ENCODE measurements around the gene ITGA3.

ITGA3 gene

DNA sequence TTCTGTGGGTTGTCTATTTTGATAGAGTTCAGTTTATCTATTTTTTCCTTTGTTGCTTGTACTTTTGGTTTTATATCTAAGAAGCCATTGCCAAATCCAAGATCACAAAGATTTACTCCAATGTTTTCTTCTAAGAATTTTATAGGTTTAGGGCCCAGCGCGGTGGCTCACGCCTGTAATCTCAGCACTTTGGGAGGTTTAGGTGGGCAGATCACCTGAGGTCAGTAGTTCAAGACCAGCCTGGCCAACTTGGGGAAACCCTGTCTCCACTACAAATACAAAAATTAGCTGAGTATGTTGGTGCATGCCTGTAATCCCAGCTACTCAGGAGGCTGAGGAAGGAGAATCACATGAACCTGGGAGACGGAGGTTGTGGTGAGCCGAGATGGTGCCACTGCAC, 13.7 kb upstream of the ITGA3 start:
- FAIRE-seq (no peak), DNase-seq (ENCODE audit: insufficient read length, low spot score) (no peak)
- TF ChIP-seq POLR2A (IDR thresholded peaks at IDR 0.05; ENCODE audit: low read depth, low read length): no peak

DNA sequence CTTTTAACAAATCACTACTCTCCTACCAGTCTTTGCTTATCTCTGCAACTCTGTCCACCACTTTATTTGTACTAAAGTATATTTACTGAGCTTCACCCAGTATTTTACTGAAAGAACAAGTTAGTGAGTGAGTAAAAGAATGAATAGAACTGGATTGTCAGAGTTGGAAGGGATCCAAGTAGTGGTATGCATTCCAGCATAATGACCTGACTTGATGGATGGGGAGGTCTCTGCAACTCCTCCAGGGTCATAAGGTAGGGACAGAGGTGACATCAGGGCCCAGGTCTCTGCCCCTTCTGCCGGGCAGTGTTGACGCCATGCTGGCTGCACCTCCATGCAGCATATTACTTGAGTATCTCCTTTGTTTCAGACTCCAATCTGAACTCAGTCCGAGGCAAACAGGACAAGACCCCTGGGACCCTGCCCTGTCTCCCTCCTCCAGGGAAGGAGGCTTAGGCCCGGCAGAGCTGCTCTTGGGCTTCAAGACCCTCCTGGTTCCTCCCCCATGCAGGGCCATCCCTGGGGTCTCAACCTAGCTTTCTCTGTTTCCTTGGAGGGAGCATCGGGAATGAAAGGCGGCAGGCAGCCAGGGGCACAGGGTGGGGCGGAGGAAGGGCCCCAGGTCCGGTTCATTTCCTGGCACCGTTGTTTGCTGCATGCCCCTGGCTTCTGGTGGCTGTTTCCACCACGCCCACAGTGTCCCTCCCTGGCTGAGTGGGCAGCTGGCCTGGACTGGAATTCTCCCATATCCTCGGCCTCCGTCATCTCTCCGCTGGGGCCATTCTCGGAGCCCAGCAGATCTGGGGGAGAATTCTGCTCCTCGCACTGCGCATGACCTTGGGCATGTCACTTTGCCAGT, 12.4 kb upstream of the ITGA3 start:
- FAIRE-seq (no peak), DNase-seq (ENCODE audit: insufficient read length, low spot score) (no peak)
- no peak for TF ChIP-seq POLR2A (IDR thresholded peaks at IDR 0.05; ENCODE audit: low read depth, low read length)

DNA sequence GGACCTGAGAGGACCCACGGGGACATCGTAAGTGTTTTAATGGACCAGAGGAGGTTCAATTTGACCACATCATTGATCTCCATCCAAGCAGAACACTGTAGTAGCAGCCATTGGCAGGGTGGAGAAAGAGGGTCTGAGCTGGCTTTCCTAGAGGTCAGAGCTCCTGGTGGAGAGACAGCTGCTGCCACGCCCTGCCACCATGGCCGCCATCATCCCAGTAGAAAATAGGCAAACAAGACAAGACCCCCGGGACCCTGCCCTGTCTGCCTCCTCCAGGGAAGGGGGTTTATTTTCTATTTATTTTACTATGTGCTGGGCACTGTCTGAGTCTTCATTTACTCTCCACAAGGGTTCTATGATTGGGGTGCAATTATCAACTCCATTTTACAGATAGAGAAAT, 11.4 kb upstream of the ITGA3 start:
- FAIRE-seq (no peak), DNase-seq (ENCODE audit: insufficient read length, low spot score) (no peak)
- no peak for TF ChIP-seq POLR2A (IDR thresholded peaks at IDR 0.05; ENCODE audit: low read depth, low read length)

DNA sequence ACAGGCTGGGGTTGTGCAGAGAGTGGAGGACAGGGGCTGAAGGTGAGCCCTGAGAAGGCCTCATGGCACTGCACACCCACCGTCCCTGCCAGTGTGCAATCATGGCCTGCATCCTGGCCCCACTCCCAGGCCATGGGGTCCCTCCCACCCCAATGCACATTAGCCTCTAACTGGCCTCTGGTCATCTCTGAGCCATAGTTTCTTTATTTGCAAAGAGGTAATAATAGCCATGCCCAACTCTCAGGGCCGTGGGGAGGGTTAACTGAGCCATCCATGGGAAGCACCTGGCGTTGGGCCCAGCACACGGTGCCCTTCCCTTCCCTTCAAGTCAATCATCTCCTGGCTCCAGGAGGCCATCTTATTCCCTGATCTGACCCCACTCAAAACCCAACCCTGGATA, 10.8 kb upstream of the ITGA3 start:
- no peak for TF ChIP-seq POLR2A (IDR thresholded peaks at IDR 0.05; ENCODE audit: low read depth, low read length)
- FAIRE-seq (no peak), DNase-seq (ENCODE audit: insufficient read length, low spot score) (no peak)

DNA sequence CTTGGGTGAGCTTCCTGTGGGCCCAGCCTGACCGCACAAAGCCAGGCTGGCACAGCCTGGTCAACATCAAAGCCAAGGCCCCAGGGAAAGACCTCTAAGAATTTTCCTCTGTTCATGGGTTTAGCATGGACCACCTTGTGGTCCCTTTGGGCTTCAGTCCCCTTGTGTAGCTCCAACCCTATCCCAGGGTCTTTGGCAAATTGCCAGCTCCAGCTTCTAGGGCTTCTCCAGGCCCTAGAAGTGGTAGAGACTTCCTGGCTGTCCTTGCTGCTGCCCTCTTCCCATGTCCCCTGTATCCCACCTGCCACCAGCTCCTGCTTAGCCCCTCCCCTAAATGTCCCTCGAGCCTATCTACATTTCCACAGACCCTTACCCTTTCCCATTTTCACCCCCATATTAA, 9.7 kb upstream of the ITGA3 start:
- no peak for FAIRE-seq
- no peak for TF ChIP-seq POLR2A (IDR thresholded peaks at IDR 0.05; ENCODE audit: low read depth, low read length)

DNA sequence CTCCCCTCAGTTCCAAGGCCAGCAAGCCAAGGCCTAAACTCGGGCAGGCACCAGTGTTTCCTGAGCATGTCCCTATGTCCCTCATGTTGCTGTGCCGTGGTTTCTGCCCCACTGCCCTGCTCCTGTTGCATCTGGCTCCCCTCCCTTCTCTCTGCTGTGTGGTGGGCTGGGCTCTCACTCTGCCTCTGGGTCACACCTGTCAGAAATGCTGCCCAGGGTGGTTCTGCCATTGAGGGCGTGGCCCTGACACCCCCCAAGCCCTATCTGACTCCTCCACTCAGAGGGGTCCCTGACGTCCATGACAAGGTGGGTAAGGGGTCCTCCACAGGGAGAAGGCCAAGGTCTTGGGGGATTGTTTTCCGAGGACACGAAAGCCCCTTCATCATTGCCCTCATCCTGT, 9.2 kb upstream of the ITGA3 start:
- TF ChIP-seq POLR2A (IDR thresholded peaks at IDR 0.05; ENCODE audit: low read depth, low read length): no peak
- DNase-seq (ENCODE audit: insufficient read length, low spot score): no peak
- FAIRE-seq: no peak

More for the DNA sequence above, 9.7 kb upstream of the ITGA3 start:
- DNase-seq (ENCODE audit: insufficient read length, low spot score): no peak

DNA sequence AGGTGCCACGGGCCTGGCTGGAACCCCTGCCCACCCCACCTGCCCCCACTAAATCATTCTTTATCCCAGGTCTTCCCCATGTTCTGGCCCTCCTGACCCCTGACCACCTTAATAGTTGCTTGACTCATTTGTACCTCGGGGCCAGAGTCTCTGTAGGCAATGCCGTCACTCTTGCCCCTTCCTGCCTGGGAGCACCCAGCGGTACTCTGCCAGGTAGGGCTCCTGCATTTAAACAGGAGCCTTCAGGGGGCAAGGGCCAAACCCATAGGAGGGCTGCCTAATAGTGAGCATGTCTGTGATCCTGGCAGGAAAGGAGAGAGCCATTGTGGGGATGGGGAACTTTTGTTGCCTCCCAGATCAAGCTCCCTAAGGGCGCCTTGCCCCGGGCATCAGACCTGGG, 8.8 kb upstream of the ITGA3 start:
- no peak for FAIRE-seq
- no peak for DNase-seq (ENCODE audit: insufficient read length, low spot score)
- TF ChIP-seq POLR2A (IDR thresholded peaks at IDR 0.05; ENCODE audit: low read depth, low read length): no peak

DNA sequence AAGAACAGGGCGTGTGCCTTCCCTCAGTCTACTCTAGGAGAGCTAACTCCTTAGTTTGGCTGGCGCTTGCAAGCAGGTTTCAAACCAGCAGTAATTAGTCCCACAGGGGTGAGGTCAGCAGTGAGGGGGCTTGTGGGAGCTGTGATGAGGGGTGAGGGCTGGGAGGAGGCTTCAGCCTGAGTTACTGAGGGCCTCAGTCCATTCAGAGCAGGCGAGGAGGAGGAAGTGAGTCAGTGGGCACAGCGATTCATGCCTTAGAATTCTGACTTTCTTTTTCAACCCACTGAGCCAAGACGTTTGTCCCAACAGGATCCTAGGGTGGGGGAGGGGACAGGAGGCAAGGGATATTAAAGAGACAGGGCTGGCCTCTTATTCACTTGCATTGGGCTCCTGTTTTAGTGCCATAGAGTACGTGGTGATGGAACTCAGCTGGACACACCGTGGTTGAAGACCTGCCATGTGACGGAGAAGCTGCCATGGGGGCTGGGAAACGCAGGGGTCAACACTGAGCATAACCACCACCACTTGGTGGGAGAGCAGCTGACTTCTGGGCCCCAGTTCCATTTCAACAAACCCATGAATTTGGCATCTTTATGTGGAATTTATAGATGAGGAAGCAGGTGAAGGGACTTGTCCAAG, 8.3 kb upstream of the ITGA3 start:
- FAIRE-seq (no peak), DNase-seq (ENCODE audit: insufficient read length, low spot score) (peak; percentile 87)
- TF ChIP-seq POLR2A (IDR thresholded peaks at IDR 0.05; ENCODE audit: low read depth, low read length): no peak; the same call in 1 of the 2 replicates

DNA sequence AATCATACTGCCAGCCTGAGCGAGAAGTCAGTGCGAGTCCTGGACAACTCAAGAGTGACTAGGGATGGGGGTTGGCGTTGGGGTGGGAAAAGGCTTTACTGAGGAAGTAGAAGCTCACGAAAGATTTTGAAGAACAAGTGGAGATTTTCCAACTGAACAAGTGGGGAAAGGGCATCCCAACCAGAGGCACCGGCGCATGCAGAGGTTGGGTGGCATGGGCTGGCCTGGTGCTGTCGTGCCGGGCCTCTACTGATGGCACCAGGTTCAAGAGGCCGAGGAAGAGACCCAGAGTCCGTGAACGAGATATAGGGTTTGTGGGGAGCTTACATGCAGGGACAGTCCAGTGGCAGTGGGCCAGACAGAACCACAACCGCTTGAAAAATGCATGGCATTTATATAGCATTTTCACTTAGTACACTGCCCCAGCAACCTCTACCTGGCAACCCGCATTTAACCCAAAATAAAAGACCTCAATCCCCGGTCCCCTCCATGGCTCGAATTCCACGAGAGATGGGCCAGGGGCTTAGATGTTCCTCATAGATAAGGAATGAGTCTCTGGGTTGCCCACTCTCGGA, 7.7 kb upstream of the ITGA3 start:
- no peak for TF ChIP-seq POLR2A (IDR thresholded peaks at IDR 0.05; ENCODE audit: low read depth, low read length)
- no peak for FAIRE-seq
- DNase-seq (ENCODE audit: insufficient read length, low spot score): no peak

DNA sequence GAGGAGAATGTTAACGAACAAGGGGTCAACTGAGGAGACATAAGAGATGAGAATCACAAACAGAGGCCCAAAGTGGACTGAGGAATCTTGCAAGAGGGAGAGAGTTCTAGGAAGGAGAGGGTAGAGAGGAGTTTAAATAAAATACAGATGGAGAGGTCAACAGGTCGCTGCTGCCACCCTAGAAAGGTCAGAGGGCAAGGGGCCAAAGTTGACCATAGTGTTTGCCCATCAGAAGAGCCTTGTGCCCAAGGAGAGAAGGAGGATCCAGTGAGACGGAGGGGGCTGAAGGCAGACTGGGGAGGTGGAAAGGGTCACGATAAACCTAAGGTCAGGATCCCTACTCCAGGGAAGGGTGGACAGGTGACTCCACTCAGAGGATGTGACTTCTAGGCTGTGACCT, 6.9 kb upstream of the ITGA3 start:
- FAIRE-seq (no peak), DNase-seq (ENCODE audit: insufficient read length, low spot score) (no peak)
- no peak for TF ChIP-seq POLR2A (IDR thresholded peaks at IDR 0.05; ENCODE audit: low read depth, low read length)

DNA sequence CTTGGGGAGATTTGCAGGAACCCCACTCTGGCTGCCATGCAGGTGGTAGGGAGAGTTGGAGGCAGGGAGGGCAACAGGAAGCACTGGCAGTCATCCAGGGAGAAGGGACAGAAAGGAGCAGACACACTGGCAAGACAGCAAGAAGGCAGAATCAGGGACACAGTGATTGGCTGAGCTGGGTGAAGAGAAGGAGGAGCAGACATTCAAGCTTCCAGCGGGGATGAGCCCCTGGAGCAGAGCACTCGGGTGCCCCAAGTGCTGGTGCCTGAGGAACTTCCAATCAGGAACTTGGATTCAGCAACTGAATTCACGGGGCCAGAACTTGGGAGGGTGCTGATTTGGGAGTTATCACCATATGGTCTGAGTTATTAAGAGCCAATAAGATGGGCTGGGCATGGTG, 6.3 kb upstream of the ITGA3 start:
- DNase-seq (ENCODE audit: insufficient read length, low spot score) (no peak), FAIRE-seq (no peak)
- no peak for TF ChIP-seq POLR2A (IDR thresholded peaks at IDR 0.05; ENCODE audit: low read depth, low read length)

DNA sequence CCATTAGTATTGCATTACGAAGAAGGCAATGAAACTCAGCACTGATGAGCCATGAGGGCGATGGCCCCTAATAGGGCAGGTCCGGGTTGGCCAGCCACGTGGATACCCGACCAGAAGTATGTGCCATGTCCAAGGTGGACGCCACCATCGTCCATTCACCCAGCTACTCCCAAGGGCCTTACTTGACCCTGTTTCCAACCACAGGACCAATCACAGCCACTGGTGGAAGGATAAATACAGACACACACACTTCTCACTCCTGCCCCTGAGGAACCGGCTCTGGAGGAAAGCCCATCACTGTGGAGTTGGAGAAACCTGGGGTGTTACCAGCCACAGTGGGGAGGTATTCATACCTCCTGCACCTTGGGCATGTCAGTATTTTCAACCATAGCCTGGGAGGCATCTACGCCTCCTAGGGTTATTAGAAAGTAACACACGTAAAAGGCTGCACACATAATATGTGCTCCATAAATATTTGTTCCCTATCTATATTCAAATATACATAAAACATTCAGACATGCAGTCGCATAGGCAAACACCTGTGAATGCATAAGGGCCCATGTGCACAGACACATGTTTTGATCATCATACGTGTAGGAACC, 5.4 kb upstream of the ITGA3 start:
- no peak for TF ChIP-seq POLR2A (IDR thresholded peaks at IDR 0.05; ENCODE audit: low read depth, low read length)
- FAIRE-seq (no peak), DNase-seq (ENCODE audit: insufficient read length, low spot score) (no peak)

DNA sequence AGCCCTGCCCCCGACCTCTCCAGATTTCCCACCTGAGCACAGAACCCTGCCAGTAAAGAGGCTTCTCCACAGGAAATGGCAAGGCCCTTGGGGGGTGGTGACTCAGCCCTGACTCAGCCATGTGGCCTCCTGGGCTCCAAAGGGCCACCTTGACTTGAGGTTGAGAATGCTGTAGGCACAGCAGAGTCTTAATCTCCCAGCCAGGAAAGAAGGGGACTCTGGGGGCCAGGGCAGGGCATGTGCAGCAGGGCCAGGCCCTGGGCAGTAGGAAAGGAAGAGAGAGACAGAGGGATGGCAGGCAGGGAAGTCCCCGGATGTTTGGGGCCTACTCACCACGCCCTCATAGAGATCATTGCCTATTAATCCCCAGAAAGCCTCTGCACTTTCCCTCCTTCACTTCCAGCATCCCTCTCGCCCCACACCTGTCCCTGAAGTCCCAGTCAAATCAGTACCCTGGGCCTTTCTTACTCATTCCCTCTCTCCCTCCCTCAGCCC, 4.8 kb upstream of the ITGA3 start:
- no peak for TF ChIP-seq POLR2A (IDR thresholded peaks at IDR 0.05; ENCODE audit: low read depth, low read length)
- FAIRE-seq: no peak
- peak; percentile 90 for DNase-seq (ENCODE audit: insufficient read length, low spot score)

DNA sequence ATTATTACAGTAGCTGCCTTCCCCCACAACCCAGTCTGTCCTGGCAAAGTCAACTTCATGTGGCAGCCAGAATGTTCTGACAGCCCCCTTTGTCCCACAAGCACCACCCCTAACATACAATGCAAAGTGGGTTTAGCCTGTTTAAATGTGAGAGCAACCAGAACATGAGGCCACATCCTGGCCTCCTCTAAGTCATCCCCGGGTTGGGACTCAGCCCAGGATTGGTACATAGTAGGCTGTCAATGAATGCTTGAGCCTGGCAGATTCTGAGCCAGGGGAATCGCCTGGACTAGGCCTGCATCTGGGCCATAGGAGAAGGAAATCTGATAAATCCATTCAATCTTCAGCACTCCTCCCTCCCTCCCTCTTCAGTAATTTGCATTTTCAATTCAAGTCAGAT, 4.3 kb upstream of the ITGA3 start:
- no peak for FAIRE-seq
- DNase-seq (ENCODE audit: insufficient read length, low spot score): no peak
- TF ChIP-seq POLR2A (IDR thresholded peaks at IDR 0.05; ENCODE audit: low read depth, low read length): no peak
